ENCODE data around the gene MMS19.

- TF ChIP-seq CTCF (IDR thresholded peaks at IDR 0.05; ENCODE audit: insufficient read depth, low read length) (no peak), POLR2AphosphoS5 (IDR thresholded peaks at IDR 0.05; ENCODE audit: low read depth) (no peak), GABPA (IDR thresholded peaks at IDR 0.05; ENCODE audit: low read depth) (no peak), REST (IDR thresholded peaks at IDR 0.05; ENCODE audit: insufficient replicate concordance, low read depth) (no peak)
Measured at GRCh38 chr10:97515271-97515978, 17.2 kb upstream of the MMS19 start.
